NOMO-1 treated with DMSO at 0.1 percent for 48 hours (cell line): ENCODE measurements around the gene HECW1.

Experiments
- DNase-seq: peaks from one replicate; lab custom pipeline; 2025; ENCODE audit not compliant: unreplicated experiment; lab: John Stamatoyannopoulos, UW

The HECW1 gene

GRCh38 chr7:43142703-43143102 is 30.3 kb downstream of the HECW1 start:
- DNase-seq, result no peak

- DNase-seq, result no peak
Measured at GRCh38 chr7:43143918-43144589, 31.6 kb downstream of the HECW1 start.

- no peak for DNase-seq
Measured at GRCh38 chr7:43148161-43148731, 35.8 kb downstream of the HECW1 start.

- DNase-seq, result no peak
Measured at GRCh38 chr7:43151076-43151475, 38.6 kb downstream of the HECW1 start.

- DNase-seq, result no peak
Measured at GRCh38 chr7:43152696-43153095, 40.2 kb downstream of the HECW1 start.

GRCh38 chr7:43155636-43156035 is 43.2 kb downstream of the HECW1 start:
- no peak for DNase-seq

- DNase-seq, result peak; percentile 2
Measured at GRCh38 chr7:43163885-43164284, 51.4 kb downstream of the HECW1 start.

GRCh38 chr7:43164757-43165156 is 52.3 kb downstream of the HECW1 start:
- peak; percentile 78 for DNase-seq

- no peak for DNase-seq
Measured at GRCh38 chr7:43166686-43167085, 54.2 kb downstream of the HECW1 start.

- DNase-seq, result no peak
Measured at GRCh38 chr7:43169076-43169475, 56.6 kb downstream of the HECW1 start.

GRCh38 chr7:43170571-43170970 is 58.1 kb downstream of the HECW1 start:
- no peak for DNase-seq

GRCh38 chr7:43175570-43176200 is 63.2 kb downstream of the HECW1 start:
- no peak for DNase-seq

GRCh38 chr7:43179393-43179792 is 66.9 kb downstream of the HECW1 start:
- no peak for DNase-seq

GRCh38 chr7:43192806-43193460 is 80.5 kb downstream of the HECW1 start:
- no peak for DNase-seq

- DNase-seq, result no peak
Measured at GRCh38 chr7:43193893-43194292, 81.4 kb downstream of the HECW1 start.

- DNase-seq, result no peak
Measured at GRCh38 chr7:43195256-43195655, 82.8 kb downstream of the HECW1 start.

GRCh38 chr7:43195768-43196167 is 83.3 kb downstream of the HECW1 start:
- no peak for DNase-seq

GRCh38 chr7:43196379-43196778 is 83.9 kb downstream of the HECW1 start:
- no peak for DNase-seq

GRCh38 chr7:43198016-43198415 is 85.6 kb downstream of the HECW1 start:
- no peak for DNase-seq

GRCh38 chr7:43198599-43199090 is 86.2 kb downstream of the HECW1 start:
- no peak for DNase-seq

GRCh38 chr7:43199371-43200160 is 87.1 kb downstream of the HECW1 start:
- DNase-seq, result no peak
